Panc1 (cell line): ENCODE results near the gene B4GAT1.

ENCODE experiments used
- CTCF ChIP-seq: fragments of 450-650 bp; IDR thresholded peaks from 2 replicates; pipeline ENCODE4 v1.5.1; 2017; ENCODE audit warnings: mild to moderate bottlenecking
- POLR2AphosphoS5 ChIP-seq: IDR thresholded peaks from 2 replicates; pipeline ENCODE4 v1.6.1; 2012; ENCODE audit warnings: mild to moderate bottlenecking, low read depth, low read length, moderate library complexity
- REST ChIP-seq, 2 experiments: IDR thresholded peaks; 2 replicates each; pipeline ENCODE4 v1.6.1; 2011 to 2012; ENCODE audit warnings: low read depth in 2 of 2, control low read depth in 1 of 2, low read length in 1 of 2, mild to moderate bottlenecking in 1 of 2, moderate library complexity in 1 of 2; ENCODE audit not compliant: insufficient read depth in 1 of 2
- TCF7L2 ChIP-seq: IDR thresholded peaks from 2 replicates; pipeline ENCODE4 v1.6.1; 2011; ENCODE audit warnings: mild to moderate bottlenecking, low read depth, low read length, inconsistent platforms

- TF ChIP-seq CTCF: no peak
- TF ChIP-seq POLR2AphosphoS5: no peak
- TF ChIP-seq REST (IDR thresholded peaks at IDR 0.05; ENCODE audit: insufficient read depth in 1 of 2, low read depth in 2 of 2, low read length in 1 of 2): no peak
- no peak for TF ChIP-seq TCF7L2
Measured at GRCh38 chr11:66330931-66331330, 16.5 kb downstream of the B4GAT1 start.
